ENCODE measurements around the gene EFCAB10.

EFCAB10 gene

GRCh38 chr7:105567821-105568220 lies 13.5 kb downstream of the EFCAB10 start:
- no peak for DNase-seq (ENCODE audit: low read depth)
- TF ChIP-seq CTCF (conservative IDR thresholded peaks at IDR 0.05; ENCODE audit: low read length): no peak
- H3K4me3 ChIP-seq (ENCODE audit: low read length): no peak overlapping the region

GRCh38 chr7:105567024-105567423 lies 14.3 kb downstream of the EFCAB10 start:
- H3K4me3 ChIP-seq (ENCODE audit: low read length): no peak overlapping the region
- no peak for DNase-seq (ENCODE audit: low read depth)
- TF ChIP-seq CTCF (conservative IDR thresholded peaks at IDR 0.05; ENCODE audit: low read length): no peak

- H3K4me3 ChIP-seq (ENCODE audit: low read length): no peak overlapping the region
- DNase-seq (ENCODE audit: low read depth): no peak
- TF ChIP-seq CTCF (conservative IDR thresholded peaks at IDR 0.05; ENCODE audit: low read length): no peak
Measured at GRCh38 chr7:105565190-105565589, 16.1 kb downstream of the EFCAB10 start.

- TF ChIP-seq CTCF (conservative IDR thresholded peaks at IDR 0.05; ENCODE audit: low read length): no peak
- no peak for DNase-seq (ENCODE audit: low read depth)
- H3K4me3 ChIP-seq (ENCODE audit: low read length): no peak overlapping the region
Measured at GRCh38 chr7:105559926-105560325, 21.4 kb downstream of the EFCAB10 start.

GRCh38 chr7:105538339-105538738 lies 43.0 kb downstream of the EFCAB10 start:
- TF ChIP-seq CTCF (conservative IDR thresholded peaks at IDR 0.05; ENCODE audit: low read length): no peak
- H3K4me3 ChIP-seq (ENCODE audit: low read length): no peak overlapping the region
- DNase-seq (ENCODE audit: low read depth): no peak

GRCh38 chr7:105532709-105533460 lies 48.4 kb downstream of the EFCAB10 start:
- no peak for DNase-seq (ENCODE audit: low read depth)
- TF ChIP-seq CTCF (conservative IDR thresholded peaks at IDR 0.05; ENCODE audit: low read length): no peak
- peak overlapping the region; percentile 97 for H3K4me3 ChIP-seq (ENCODE audit: low read length)

All from AG10803 (cell line).